Measurements from ENCODE around the gene GRK3. TPM values are rescaled to one million over a fixed set of nuclear protein-coding genes. Genes with fewer than 3 reads are reported as not detected.

The GRK3 gene
- total and polyA plus RNA-seq, 10 of the 15 experiments (the other 5 are each of a cell fraction or from before 2014, with no cell fraction given): 3.1 to 35.1 (median 14.7) TPM

DNA sequence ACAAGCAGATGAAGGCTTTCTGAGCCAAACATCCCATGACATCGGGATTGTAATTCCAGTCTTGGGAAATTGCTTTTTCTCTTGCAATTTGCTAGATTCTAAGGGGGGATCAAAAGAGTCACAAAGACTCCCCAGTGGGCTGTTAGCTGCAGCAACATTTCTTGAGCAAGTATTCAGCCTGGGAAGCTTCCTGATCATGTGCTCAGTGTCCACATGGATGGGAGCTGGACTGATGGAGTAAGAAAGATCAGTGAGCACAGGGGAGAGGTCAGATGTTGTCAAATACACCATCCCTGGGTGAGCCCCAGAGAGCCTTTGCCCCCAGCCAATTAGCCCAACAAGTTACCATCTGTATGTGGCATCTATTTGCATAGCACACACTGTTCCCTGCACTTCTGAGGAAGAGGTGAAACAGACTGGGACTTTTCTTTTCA lies 10.2 kb upstream of the GRK3 start:
- BruUV-seq (replicated peaks): no TSS peak
- in situ Hi-C loops (cut with MboI): no loop called here
- Histone ChIP-seq H3K4me3 (no peak overlapping the region), H3K36me3 (ENCODE audit: control insufficient read depth in 2 of 2, insufficient read depth in 2 of 2, low read length in 1 of 2) (no peaks in the 10 kb centered on the region), H3K9me3 (replicated peaks; ENCODE audit: control insufficient read depth, insufficient read depth, low read length) (no peaks in the 10 kb centered on the region), H3K27me3 (replicated peaks in 1 of 2; ENCODE audit: control insufficient read depth in 2 of 2, insufficient read depth in 2 of 2, low read length in 1 of 2) (no peaks in the 10 kb centered on the region), H3K4me1 (ENCODE audit: control insufficient read depth, insufficient read depth, low read length) (peaks cover 3% of the 10 kb centered on the region; the same call in 1 of the 2 replicates), H4K20me1 (ENCODE audit: control insufficient read depth, insufficient read depth) (no peaks in the 10 kb centered on the region), H3K4me2 (ENCODE audit: control insufficient read depth, insufficient read depth) (no peak overlapping the region), H2AFZ (ENCODE audit: control insufficient read depth, low read depth, low read length) (no peak overlapping the region), H3K27ac (ENCODE audit: control insufficient read depth, insufficient read depth) (no peak overlapping the region), H3K79me2 (ENCODE audit: control insufficient read depth, insufficient read depth, low read length) (no peaks in the 10 kb centered on the region), H3K9ac (ENCODE audit: control insufficient read depth, insufficient read depth, low read length) (no peak overlapping the region)
- ChIA-PET RAD21 (ENCODE audit: unreplicated experiment) (interaction anchor here (0.8 to 3.0 kb wide), 2 partner anchors 10 to 15 kb away, joined by 3 to 18 read pairs; no protein-coding TSS in a partner anchor), SMC1A (ENCODE audit: uncharacterized antibody, unreplicated experiment) (interaction anchor here (0.7 to 4.7 kb wide), 4 partner anchors 9 to 14 kb away, joined by 3 to 31 read pairs (median 4); no protein-coding TSS in a partner anchor), CTCF (interaction anchor here (1.0 to 3.2 kb wide), 5 partner anchors 10 to 148 kb away, joined by 3 to 19 read pairs (median 4); partner anchors contain the start of gene GRK3), POLR2A (interaction anchor here (1.1 kb wide), 1 partner anchor 10 kb away, joined by 4 read pairs; no protein-coding TSS in a partner anchor)
- ATAC-seq: peak; percentile 54; the same call in 2 of the 3 replicates
- peak; percentile 70 for FAIRE-seq
- TF ChIP-seq CBFB (IDR thresholded peaks at IDR 0.05; ENCODE audit: low read depth) (no peak), RAD21 (IDR thresholded peaks at IDR 0.05; ENCODE audit: insufficient read depth, low read depth, low read length) (no peak)
- TF ChIP-seq, protein P1, sequence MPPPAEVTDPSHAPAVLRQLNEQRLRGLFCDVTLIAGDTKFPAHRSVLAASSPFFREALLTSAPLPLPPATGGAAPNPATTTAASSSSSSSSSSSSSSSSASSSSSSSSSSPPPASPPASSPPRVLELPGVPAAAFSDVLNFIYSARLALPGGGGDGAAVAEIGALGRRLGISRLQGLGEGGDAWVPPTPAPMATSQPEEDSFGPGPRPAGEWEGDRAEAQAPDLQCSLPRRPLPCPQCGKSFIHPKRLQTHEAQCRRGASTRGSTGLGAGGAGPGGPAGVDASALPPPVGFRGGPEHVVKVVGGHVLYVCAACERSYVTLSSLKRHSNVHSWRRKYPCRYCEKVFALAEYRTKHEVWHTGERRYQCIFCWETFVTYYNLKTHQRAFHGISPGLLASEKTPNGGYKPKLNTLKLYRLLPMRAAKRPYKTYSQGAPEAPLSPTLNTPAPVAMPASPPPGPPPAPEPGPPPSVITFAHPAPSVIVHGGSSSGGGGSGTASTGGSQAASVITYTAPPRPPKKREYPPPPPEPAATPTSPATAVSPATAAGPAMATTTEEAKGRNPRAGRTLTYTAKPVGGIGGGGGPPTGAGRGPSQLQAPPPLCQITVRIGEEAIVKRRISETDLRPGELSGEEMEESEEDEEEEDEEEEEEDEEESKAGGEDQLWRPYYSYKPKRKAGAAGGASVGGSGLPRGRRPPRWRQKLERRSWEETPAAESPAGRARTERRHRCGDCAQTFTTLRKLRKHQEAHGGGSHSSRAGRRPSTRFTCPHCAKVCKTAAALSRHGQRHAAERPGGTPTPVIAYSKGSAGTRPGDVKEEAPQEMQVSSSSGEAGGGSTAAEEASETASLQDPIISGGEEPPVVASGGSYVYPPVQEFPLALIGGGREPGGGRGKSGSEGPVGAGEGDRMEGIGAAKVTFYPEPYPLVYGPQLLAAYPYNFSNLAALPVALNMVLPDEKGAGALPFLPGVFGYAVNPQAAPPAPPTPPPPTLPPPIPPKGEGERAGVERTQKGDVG (CRISPR knock-in tag; IDR thresholded peaks at IDR 0.05): no peak
- intact Hi-C loops (cut with micrococcal nuclease; ENCODE audit: unreplicated experiment): no loop called here
- DNase-seq (ENCODE audit: low read depth, low spot score): no peak
- WGBS (ENCODE audit: insufficient coverage, insufficient replicate concordance, low lambda C conversion rate, missing lambda C conversion rate): 57% methylated on average over 1 of the region's 1 CpG

All from GM12878 (cell line).